Spleen (tissue), 11 donors: ENCODE results near the gene XPNPEP2. TPM values are rescaled to one million over a fixed set of nuclear protein-coding genes. Genes with fewer than 3 reads are reported as not detected.

ENCODE experiments used
- DNase-seq: peaks from one replicate; pipeline ENCODE4 v3.0.0-alpha.2; 2020
- H3K27ac ChIP-seq, 8 donors: fragments of 200-600 bp; sonication (generic) in 7 of 8; 1 replicate in 4 of 8; 2 replicates in 4 of 8; pipeline versions ENCODE4 v1.5.0 to v1.8.0; 2016 to 2021; ENCODE audit warnings: inconsistent platforms in 4 of 8, mild to moderate bottlenecking in 4 of 8, moderate library complexity in 1 of 8
- H3K27me3 ChIP-seq, 7 donors: fragments of 200-600 bp; sonication (generic) in 6 of 7; replicated peaks in 1 of 7; 1 replicate in 4 of 7; 2 replicates in 3 of 7; pipeline versions ENCODE4 v1.5.0 to v1.8.0; 2016 to 2021; ENCODE audit warnings: inconsistent platforms in 3 of 7, mild to moderate bottlenecking in 1 of 7
- H3K36me3 ChIP-seq, 6 donors: fragments of 200-600 bp; sonication (generic) in 5 of 6; 1 replicate in 4 of 6; 2 replicates in 2 of 6; pipeline versions ENCODE4 v1.5.0 to v1.8.0; 2016 to 2021; ENCODE audit warnings: inconsistent platforms in 2 of 6
- H3K4me1 ChIP-seq, 6 donors: fragments of 200-600 bp; sonication (generic) in 5 of 6; 1 replicate in 3 of 6; 2 replicates in 3 of 6; pipeline versions ENCODE4 v1.5.0 to v1.8.0; 2016 to 2021; ENCODE audit warnings: inconsistent platforms in 3 of 6
- H3K4me3 ChIP-seq, 8 donors: fragments of 200-600 bp; sonication (generic) in 7 of 8; 1 replicate in 4 of 8; 2 replicates in 4 of 8; pipeline versions ENCODE4 v1.5.0 to v1.8.0; 2016 to 2021; ENCODE audit warnings: inconsistent platforms in 4 of 8, mild to moderate bottlenecking in 4 of 8, moderate library complexity in 2 of 8
- H3K9me3 ChIP-seq, 8 donors: fragments of 200-600 bp; sonication (generic) in 7 of 8; 1 replicate in 4 of 8; 2 replicates in 4 of 8; pipeline versions ENCODE4 v1.5.0 to v1.8.0; 2016 to 2021; ENCODE audit warnings: inconsistent platforms in 4 of 8
- CTCF ChIP-seq, 11 experiments: fragments of 200-600 bp in 7 of 11; fragments of 450-650 bp in 4 of 11; sonication (generic) in 4 of 11; IDR thresholded peaks in 8 of 11; conservative IDR thresholded peaks in 3 of 11; 1 replicate in 7 of 11; 2 replicates in 4 of 11; pipeline versions ENCODE4 v1.4.0 to v1.8.0; 2016 to 2021; ENCODE audit warnings: antibody characterized with exemption in 11 of 11, inconsistent platforms in 4 of 11, mild to moderate bottlenecking in 1 of 11
- POLR2A ChIP-seq, 3 donors: fragments of 450-650 bp; IDR thresholded peaks; one replicate each; pipeline ENCODE4 v1.5.1; 2017; ENCODE audit warnings: antibody characterized with exemption in 3 of 3, mild to moderate bottlenecking in 1 of 3
- POLR2AphosphoS5 ChIP-seq, 3 donors: sonication (generic); formaldehyde crosslinking; IDR thresholded peaks; one replicate each; pipeline ENCODE4 v1.5.1; 2017; ENCODE audit warnings: antibody characterized with exemption in 3 of 3
- WGBS, 5 donors: extraction: QIAGEN DNeasy Blood & Tissue Kit in 3 of 5; methylation state at CpG; one replicate each; pipeline versions ENCODE4 v1.1.5 to v1.1.7; 2013 to 2018; 5-methylcytosine and 5-hydroxymethylcytosine counted together
- intact Hi-C: fragments of 100-400 bp; cut with DNase I; formaldehyde crosslinking; loops from one replicate; pipeline ENCODE4 v1.15.0; 2023; ENCODE audit warnings: low total_unique reads
- polyA plus RNA-seq, 3 donors: library from polyadenylated mRNA; stranded (reverse); fragments of 200-250 nt; gene quantifications; one replicate each; pipeline ENCODE4 v1.2.1, GENCODE V29; 2013
- total RNA-seq, 7 donors: library from RNA; depleted of rRNA in 3 of 7; stranded (reverse); fragments of >200 nt in 3 of 7; fragmentation: NEBNext Ultra II Directional in 4 of 7; extraction: Animal tissue kit (Norgen Biotek cat#: 25700) in 4 of 7; gene quantifications; one replicate each; pipeline versions ENCODE4 v1.1.0 to v1.2.1, GENCODE V29; 2016 to 2021
- donor health status: healthy with polysubstance abuse.
- donor health status: DM: no; HTN: no; CAD: no; lungs with moderate emphysema.
- donor health status: DM: no; HTN: no; CAD: no.
- donor health status: Bipolar disorder and iron deficiency.
- donor health status: healthy.
- donor health status: DM: no; HTN: no; CAD: no.
- donor health status: DM: yes; HTN: yes; CAD: no.

XPNPEP2 gene
- total and polyA plus RNA-seq, 10 donors: 0.09 to 0.74 (median 0.21) TPM

GRCh38 chrX:129777218-129778030, 38.6 kb downstream of the XPNPEP2 start:
- intact Hi-C loops: no loop called here
- peak; percentile 96 for DNase-seq

GRCh38 chrX:129779086-129779672, 40.4 kb downstream of the XPNPEP2 start:
- TF ChIP-seq POLR2A (IDR thresholded peaks at IDR 0.05) (no peak), POLR2AphosphoS5 (IDR thresholded peaks at IDR 0.05) (no peak), CTCF (IDR thresholded peaks at IDR 0.05 in 8 of 11, conservative IDR thresholded peaks at IDR 0.05 in 3 of 11) (no peak)
- intact Hi-C loops: no loop called here
- H3K27me3 ChIP-seq: no peaks in the 10 kb centered on the region
- peak overlapping the region in 5 of 8 donors; percentile 53 to 80 (median 65) for H3K4me3 ChIP-seq
- peak overlapping the region; percentile 64 to 97 (median 93) for H3K27ac ChIP-seq
- peaks cover 18 to 81% (median 66%) of the 10 kb centered on the region in 6 donors for H3K4me1 ChIP-seq
- no peaks in the 10 kb centered on the region for H3K9me3 ChIP-seq
- 61 to 78% (median 71%) methylated on average over 7 of the region's 7 CpGs for WGBS, 5 donors
- peaks cover 0 to 27% (median 0%) of the 10 kb centered on the region in 6 donors for H3K36me3 ChIP-seq
- DNase-seq: peak; percentile 67

More at GRCh38 chrX:129777218-129778030, 38.6 kb downstream of the XPNPEP2 start:
- Histone ChIP-seq H3K9me3 (no peaks in the 10 kb centered on the region), H3K27me3 (no peaks in the 10 kb centered on the region), H3K4me1 (peaks cover 33 to 81% (median 65%) of the 10 kb centered on the region in 6 donors), H3K27ac (peak overlapping the region; percentile 83 to 97 (median 93)), H3K4me3 (peak overlapping the region in 5 of 8 donors; percentile 10 to 65 (median 20)), H3K36me3 (peaks cover 0 to 10% (median 0%) of the 10 kb centered on the region in 6 donors)
- TF ChIP-seq CTCF (IDR thresholded peaks at IDR 0.05 in 8 of 11, conservative IDR thresholded peaks at IDR 0.05 in 3 of 11) (no peak), POLR2AphosphoS5 (IDR thresholded peaks at IDR 0.05) (peak; percentile 90 to 94 (median 92)), POLR2A (IDR thresholded peaks at IDR 0.05) (peak in 1 of 3 donors; percentile 30)
- WGBS, 5 donors: 8 to 41% (median 25%) methylated on average over 22 to 30 of the region's 30 CpGs

- TF ChIP-seq CTCF (IDR thresholded peaks at IDR 0.05 in 8 of 11, conservative IDR thresholded peaks at IDR 0.05 in 3 of 11): peak in 2 of 11 experiments; percentile 23 to 33
- TF ChIP-seq POLR2AphosphoS5 (IDR thresholded peaks at IDR 0.05): peak; percentile 94 to 96 (median 95)
- TF ChIP-seq POLR2A (IDR thresholded peaks at IDR 0.05): peak in 2 of 3 donors; percentile 55 to 71
- intact Hi-C loops: no loop called here
- Histone ChIP-seq H3K36me3 (peaks cover 0 to 32% (median 0%) of the 10 kb centered on the region in 6 donors), H3K4me3 (peak within 1 kb of the TSS; percentile 51 to 80 (median 55)), H3K27me3 (no peaks in the 10 kb centered on the region), H3K27ac (peak within 1 kb of the TSS; percentile 64 to 97 (median 93)), H3K9me3 (no peaks in the 10 kb centered on the region), H3K4me1 (peaks cover 15 to 81% (median 68%) of the 10 kb centered on the region in 6 donors)
- 16 to 39% (median 34%) methylated on average over 7 to 13 of the region's 13 CpGs; no CpG with 5 or more reads in 1 of the 5 donors for WGBS, 5 donors
- peak; percentile 95 for DNase-seq
These were observed 41.0 kb downstream of the XPNPEP2 start, which contains the start of gene SASH3 for GRCh38 chrX:129779747-129780146. Gene SASH3, plus strand, starts transcription at chrX:129779949. Its CDS starts 149 bp downstream, at chrX:129780098.
